ENCODE data around the gene PARP14. TPM values are rescaled to one million over a fixed set of nuclear protein-coding genes. Genes with fewer than 3 reads are reported as not detected.

The PARP14 gene
- total RNA-seq, 1 donor from 2014 or later, result 37.5 TPM

GRCh38 chr3:122760453-122761271 is 80.0 kb downstream of the PARP14 start:
- DNase-seq (ENCODE audit: low spot score) (no peak), ATAC-seq (no peak)

GRCh38 chr3:122766430-122766829 is 85.8 kb downstream of the PARP14 start:
- ATAC-seq (no peak), DNase-seq (ENCODE audit: low spot score) (no peak)

- peak; percentile 42 for ATAC-seq
Observed at GRCh38 chr3:122767540-122768372, 87.1 kb downstream of the PARP14 start.

GRCh38 chr3:122770521-122771202 is 90.0 kb downstream of the PARP14 start:
- ATAC-seq (no peak), DNase-seq (ENCODE audit: low spot score) (no peak)

More at GRCh38 chr3:122767540-122768372, 87.1 kb downstream of the PARP14 start:
- DNase-seq (ENCODE audit: low spot score), result no peak

GRCh38 chr3:122772827-122773226 is 92.2 kb downstream of the PARP14 start:
- no peak for DNase-seq (ENCODE audit: low spot score)
- no peak for ATAC-seq

- DNase-seq (ENCODE audit: low spot score), result no peak
- ATAC-seq, result peak; percentile 15
Observed at GRCh38 chr3:122773944-122774509, 93.4 kb downstream of the PARP14 start.

- ATAC-seq (no peak), DNase-seq (ENCODE audit: low spot score) (no peak)
Observed at GRCh38 chr3:122774564-122774963, 93.9 kb downstream of the PARP14 start.

GRCh38 chr3:122776675-122777468 is 96.2 kb downstream of the PARP14 start:
- no peak for DNase-seq (ENCODE audit: low spot score)
- no peak for ATAC-seq

GRCh38 chr3:122777563-122777962 is 96.9 kb downstream of the PARP14 start:
- ATAC-seq (no peak), DNase-seq (ENCODE audit: low spot score) (no peak)

Other genes with a start within 250 kb of the PARP14 start
- gene KPNA1, start 165.9 kb upstream of the PARP14 start, total RNA-seq, result 47.1 TPM
- 39.0 TPM for gene PARP9, start 116.5 kb upstream of the PARP14 start, total RNA-seq
- gene DTX3L, start 116.5 kb upstream of the PARP14 start, total RNA-seq, result 31.1 TPM
- gene PARP15, start 103.2 kb upstream of the PARP14 start, total RNA-seq, result 1.0 TPM
- 2.5 TPM for gene HSPBAP1, start 113.0 kb downstream of the PARP14 start, total RNA-seq
- gene SLC49A4, start 114.2 kb downstream of the PARP14 start, total RNA-seq, result 5.9 TPM